GM12872 (cell line): Measurements from ENCODE around the gene AUTS2.

Experiments used
- CTCF ChIP-seq: IDR thresholded peaks from 3 replicates; pipeline ENCODE4 v1.5.1; 2011; ENCODE audit warnings: low read depth, mild to moderate bottlenecking, low read length, moderate library complexity; ENCODE audit not compliant: insufficient read depth

Gene AUTS2

GRCh38 chr7:69652947-69653701, 54.8 kb downstream of the AUTS2 start:
- no peak for TF ChIP-seq CTCF

GRCh38 chr7:69653806-69654205, 55.5 kb downstream of the AUTS2 start:
- TF ChIP-seq CTCF, result no peak

- no peak for TF ChIP-seq CTCF
Observed at GRCh38 chr7:69654381-69654780, 56.1 kb downstream of the AUTS2 start.

GRCh38 chr7:69654849-69655707, 56.8 kb downstream of the AUTS2 start:
- TF ChIP-seq CTCF, result no peak

- TF ChIP-seq CTCF, result no peak
Observed at GRCh38 chr7:69656077-69656476, 57.8 kb downstream of the AUTS2 start.

- no peak for TF ChIP-seq CTCF
Observed at GRCh38 chr7:69656890-69657289, 58.6 kb downstream of the AUTS2 start.

- no peak for TF ChIP-seq CTCF
Observed at GRCh38 chr7:69657331-69657730, 59.1 kb downstream of the AUTS2 start.
